Stimulated activated CD8-positive, alpha-beta memory T cell treated with anti-CD3 and anti-CD28 coated beads, Interleukin-4, amount 100 ng/mL, for 24 hours (primary cell): ENCODE results near the gene CUL9.

Experiments
- DNase-seq: peaks from one replicate; pipeline ENCODE4 v3.0.0-alpha.2; 2020; ENCODE audit warnings: low read depth

The CUL9 gene

GRCh38 chr6:43173591-43174262 lies 8.3 kb upstream of the CUL9 start:
- DNase-seq: no peak

DNA sequence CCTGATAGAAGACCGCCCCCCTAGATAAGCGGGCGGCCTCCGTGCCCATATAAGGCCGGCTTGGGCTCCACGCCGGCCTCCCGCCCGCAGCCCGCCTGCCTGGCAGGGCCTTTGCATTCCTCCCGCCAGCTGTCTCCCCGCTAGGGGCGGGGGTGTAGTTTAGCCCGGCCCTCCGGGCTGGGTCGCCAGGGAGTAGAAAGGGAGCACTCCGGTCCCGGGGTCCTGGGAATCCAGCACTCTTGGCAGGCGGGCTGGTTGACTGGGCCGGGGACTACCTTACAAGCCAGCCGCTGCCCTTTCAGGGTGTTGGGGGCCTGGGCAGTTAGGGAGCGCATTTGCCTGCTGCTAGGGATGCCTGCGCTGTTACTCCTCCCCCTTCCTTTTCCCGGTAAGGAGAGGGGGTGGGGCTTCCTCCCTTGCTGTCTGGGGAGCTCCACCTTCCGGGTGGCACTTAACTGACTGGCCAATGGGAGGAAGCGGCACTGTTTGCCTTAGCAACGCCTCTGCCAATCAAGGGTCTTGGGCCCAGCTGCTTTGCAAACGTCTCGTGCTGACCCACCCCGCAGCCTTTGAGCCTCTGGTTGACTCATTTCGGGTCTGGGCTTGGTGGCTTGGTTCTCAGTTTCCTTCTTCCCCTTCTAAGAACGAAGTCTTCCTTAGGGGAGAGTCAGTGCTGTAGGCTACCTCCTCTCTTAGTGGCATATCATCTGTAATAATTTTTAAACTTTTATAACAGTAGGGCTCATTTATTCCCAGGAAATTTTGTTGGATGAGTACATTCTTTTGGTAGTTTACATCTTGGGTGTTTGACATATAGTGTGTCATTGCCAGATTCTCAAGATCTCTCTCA lies 7.5 kb upstream of the CUL9 start:
- DNase-seq: peak; percentile 90

DNA sequence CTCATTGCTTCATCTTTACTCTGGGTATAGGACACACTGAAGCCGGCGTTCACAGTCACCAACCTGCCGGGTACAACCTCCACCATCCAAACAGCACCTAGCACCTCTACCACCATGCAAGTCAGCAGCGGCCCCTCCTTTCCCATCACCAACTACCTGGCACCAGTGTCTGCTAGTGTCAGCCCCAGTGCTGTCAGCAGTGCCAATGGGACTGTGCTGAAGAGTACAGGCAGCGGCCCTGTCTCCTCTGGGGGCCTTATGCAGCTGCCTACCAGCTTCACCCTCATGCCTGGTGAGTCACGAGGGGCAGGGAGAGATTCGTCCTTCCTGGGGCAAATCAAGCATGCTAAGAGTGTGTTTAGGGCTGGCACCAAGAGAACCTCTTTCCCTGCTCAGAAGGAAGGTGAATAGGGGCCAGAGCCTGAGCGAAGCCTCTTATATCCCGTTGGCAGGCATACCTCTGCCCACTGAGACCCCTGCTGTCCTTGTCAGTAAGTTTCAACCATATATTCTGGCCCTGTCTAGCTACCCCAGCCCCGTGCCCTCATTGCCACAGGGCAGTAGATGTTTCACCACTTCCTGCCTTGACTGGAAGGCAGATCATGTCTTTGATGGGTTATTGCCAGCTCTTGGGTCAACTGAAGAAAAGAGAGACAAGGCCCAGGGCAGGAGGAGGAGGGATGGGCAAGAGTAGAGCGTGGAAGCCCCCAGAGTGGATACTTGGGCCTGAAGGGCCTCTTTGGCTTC lies 6.1 kb upstream of the CUL9 start:
- no peak for DNase-seq

GRCh38 chr6:43176423-43176786 lies 5.6 kb upstream of the CUL9 start:
- DNase-seq: no peak

GRCh38 chr6:43178150-43178549 lies 3.8 kb upstream of the CUL9 start:
- no peak for DNase-seq

DNA sequence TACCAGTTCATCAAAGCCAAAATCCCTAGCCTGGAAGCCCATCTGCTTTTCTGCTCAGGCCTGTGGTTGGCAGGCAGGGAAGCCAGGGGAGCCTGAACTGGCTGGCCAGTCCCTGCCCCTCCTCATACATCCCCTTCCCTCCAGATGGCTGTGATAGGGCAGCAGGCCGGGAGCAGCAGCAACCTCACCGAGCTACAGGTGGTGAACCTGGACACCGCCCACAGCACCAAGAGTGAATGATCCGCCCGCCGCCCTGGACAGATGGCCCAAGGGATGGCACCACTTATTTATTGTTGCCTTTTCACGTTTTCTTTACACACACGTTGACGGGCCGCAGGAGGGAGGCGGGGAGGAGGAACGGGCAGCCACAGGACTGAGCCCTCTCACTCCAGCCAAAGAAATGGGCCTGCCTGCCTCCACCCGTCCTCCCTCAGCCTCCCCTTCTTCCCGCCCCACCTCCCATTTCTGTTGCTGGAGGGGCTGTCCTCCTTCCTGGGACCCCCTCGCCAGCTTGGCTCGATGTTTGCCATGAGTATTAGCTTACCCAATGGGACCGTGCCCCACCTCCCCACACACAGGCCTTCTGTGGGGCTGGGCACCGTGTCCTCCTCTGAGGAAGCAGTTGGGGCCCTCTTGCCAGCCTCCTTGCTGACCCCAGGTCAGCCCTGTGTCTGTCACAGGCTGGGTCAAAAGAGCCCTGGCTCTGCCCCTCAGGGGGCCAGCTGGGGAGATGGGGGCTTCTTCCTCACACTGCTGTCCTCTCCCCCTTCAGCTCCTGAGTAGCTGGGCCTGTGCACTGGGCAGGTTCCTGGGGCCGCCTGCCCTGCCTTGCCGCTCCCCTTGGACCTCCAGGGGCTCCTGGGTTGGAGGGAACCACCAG lies 2.8 kb upstream of the CUL9 start:
- DNase-seq: no peak

DNA sequence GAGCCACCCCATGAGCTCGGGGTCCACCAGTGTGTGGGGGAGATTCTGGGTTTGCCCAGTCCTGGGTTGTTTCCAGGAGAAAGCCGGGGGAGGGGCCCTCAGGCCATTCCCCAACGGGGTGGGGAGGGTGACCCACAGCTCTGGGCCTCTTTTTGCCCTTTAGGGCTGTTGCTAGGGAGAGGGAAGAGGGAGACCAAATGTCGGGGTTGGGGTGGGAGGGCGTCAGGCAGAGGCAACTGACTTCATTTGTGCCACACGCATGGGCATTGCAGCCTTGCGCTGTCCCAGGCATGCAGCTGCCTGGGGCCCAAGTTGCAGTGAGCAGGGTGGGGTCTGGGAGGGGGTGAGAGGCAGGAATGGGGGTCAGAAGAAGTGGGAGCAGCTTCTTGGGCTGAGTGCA lies 1.9 kb upstream of the CUL9 start:
- no peak for DNase-seq

DNA sequence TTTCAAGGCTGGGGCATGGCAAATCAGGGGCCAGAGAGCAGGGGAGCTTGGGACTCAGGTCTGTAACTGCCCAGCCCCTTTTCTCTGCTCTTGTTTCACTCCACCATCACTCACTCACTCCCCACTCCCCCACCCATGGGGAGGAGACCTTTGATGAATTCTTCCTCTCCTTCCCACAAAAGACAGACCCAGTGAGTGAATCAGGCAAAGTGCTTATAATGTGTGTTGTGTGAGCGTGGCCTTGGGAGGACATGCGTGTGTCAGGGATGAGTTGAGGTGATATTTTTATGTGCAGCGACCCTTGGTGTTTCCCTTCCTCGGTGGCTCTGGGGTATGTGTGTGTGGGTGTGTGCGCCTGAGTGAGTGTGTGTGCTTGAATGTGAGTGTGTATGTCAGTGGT lies 1.0 kb upstream of the CUL9 start:
- DNase-seq: no peak

- no peak for DNase-seq
These were observed 415 bp upstream of the CUL9 start for GRCh38 chr6:43181621-43181941.

DNA sequence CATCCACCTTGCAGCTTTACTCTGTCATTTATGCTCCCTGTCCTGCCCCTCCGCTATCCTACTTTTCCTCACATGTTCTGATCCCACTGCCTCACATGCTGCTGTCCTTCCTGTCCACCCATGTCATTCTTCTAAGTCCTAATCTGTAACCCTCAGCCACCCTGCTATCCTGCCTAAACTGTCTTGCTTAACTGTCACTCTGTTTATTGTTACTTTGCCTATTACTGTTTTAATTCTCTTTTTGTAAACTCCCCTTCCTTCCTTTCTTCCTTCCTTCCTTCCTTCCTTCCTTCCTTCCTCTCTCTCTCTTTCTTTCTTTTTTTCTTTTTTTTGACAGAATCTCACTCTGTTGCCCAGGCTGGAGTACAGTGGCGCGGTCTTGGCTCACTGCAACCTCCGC lies 1.4 kb downstream of the CUL9 start:
- no peak for DNase-seq

GRCh38 chr6:43184268-43184985 lies 2.4 kb downstream of the CUL9 start:
- DNase-seq: no peak

GRCh38 chr6:43185391-43185985 lies 3.5 kb downstream of the CUL9 start:
- no peak for DNase-seq

- no peak for DNase-seq
These were observed 4.0 kb downstream of the CUL9 start for GRCh38 chr6:43186019-43186418.

- DNase-seq: no peak
These were observed 4.7 kb downstream of the CUL9 start for GRCh38 chr6:43186706-43187105.

GRCh38 chr6:43187821-43188220 lies 5.8 kb downstream of the CUL9 start:
- no peak for DNase-seq

GRCh38 chr6:43188426-43188825 lies 6.4 kb downstream of the CUL9 start:
- DNase-seq: no peak

- DNase-seq: no peak
These were observed 7.8 kb downstream of the CUL9 start for GRCh38 chr6:43189776-43190304.

DNA sequence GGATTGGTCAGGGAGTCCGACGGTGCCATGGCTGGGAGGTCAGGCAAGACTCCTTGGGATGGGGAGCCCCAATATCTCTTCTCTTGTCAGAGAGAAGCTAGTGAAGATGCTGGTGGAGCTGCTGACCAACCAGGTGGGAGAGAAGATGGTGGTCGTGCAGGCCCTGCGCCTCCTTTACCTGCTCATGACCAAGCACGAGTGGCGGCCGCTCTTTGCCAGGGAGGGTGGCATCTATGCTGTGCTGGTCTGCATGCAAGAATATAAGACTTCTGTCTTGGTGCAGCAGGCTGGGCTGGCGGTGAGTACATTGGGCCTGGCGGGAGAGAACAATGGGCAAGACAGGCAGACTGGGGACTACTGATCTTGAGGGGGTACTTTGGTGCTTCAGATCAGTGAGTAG lies 10.9 kb downstream of the CUL9 start:
- DNase-seq: no peak

DNA sequence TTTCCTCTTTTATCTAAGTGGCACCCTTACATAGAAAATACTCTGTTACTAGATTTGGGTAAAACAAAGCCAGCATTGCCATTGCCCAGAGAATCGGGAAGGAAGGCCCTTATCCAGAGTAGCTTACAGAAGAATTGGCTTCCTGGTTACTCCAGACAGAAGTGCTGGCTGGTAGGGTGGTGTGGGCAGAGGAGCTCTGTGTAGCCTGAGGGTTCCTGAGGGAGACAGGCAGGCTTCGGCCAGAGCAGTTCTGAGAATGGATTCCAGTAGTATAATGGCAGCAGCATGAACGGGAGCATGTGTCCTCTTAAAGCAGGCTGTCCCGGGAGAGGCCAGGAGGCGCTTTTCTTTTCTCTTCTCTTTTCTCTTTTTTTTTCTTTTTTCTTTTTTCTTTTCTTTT lies 11.9 kb downstream of the CUL9 start:
- DNase-seq: no peak

- no peak for DNase-seq
These were observed 14.3 kb downstream of the CUL9 start for GRCh38 chr6:43196337-43196736.

DNA sequence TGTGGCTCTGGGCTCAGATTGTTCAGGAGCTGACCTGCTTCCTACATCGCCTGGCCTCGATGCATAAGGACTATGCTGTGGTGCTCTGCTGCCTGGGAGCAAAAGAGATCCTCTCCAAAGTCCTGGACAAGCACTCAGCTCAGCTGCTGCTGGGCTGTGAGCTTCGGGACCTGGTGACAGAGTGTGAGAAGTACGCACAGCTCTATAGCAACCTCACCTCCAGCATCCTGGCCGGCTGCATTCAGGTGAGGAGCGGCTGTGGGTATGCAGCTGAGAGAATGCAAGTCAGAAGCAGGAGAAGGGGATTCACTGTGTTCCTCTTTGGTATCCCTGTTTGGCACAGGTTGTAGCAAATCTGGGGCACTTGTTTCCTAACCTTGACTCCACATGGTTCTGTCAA lies 17.9 kb downstream of the CUL9 start:
- no peak for DNase-seq
